ENCODE measurements around the gene TSPAN33. TPM values are rescaled to one million over a fixed set of nuclear protein-coding genes. Genes with fewer than 3 reads are reported as not detected.

TSPAN33 gene
- total RNA-seq, 1 experiment from 2014 or later, result 11.1 TPM

- no peak overlapping the region; the same call in 1 of the 2 replicates for H3K4me3 ChIP-seq (ENCODE audit: low read length)
- H3K27ac ChIP-seq (ENCODE audit: low read length), result no peak overlapping the region
- H3K9me2 ChIP-seq (replicated peaks; ENCODE audit: insufficient read depth, low read length), result no peaks in the 10 kb centered on the region
- H3K9me3 ChIP-seq (ENCODE audit: low read length), result no peaks in the 10 kb centered on the region
- H3K4me2 ChIP-seq (ENCODE audit: low read depth, low read length, poor library complexity, severe bottlenecking), result peak overlapping the region; percentile 93
- peaks cover 29% of the 10 kb centered on the region for H3K4me1 ChIP-seq (ENCODE audit: low read length)
- no peaks in the 10 kb centered on the region for H3K79me2 ChIP-seq (ENCODE audit: low read length)
- no peak overlapping the region for H2AFZ ChIP-seq (ENCODE audit: low read length)
- H3K36me3 ChIP-seq (ENCODE audit: insufficient read depth, low read length), result no peaks in the 10 kb centered on the region
- H4K20me1 ChIP-seq (ENCODE audit: insufficient read depth, low read depth, low read length), result 0 out of 2 replicates have a peak, but pooled peaks cover 8% of the 10 kb centered on the region
- DNase-seq, result peak; percentile 43
- H3K27me3 ChIP-seq (ENCODE audit: low read length), result no peaks in the 10 kb centered on the region
- H3K9ac ChIP-seq (ENCODE audit: low read length), result peak overlapping the region; percentile 73; the same call in 1 of the 2 replicates
Measured at GRCh38 chr7:129146237-129146979, 1.9 kb downstream of the TSPAN33 start.

GRCh38 chr7:129147731-129148130, 3.2 kb downstream of the TSPAN33 start:
- no peak overlapping the region for H3K9ac ChIP-seq (ENCODE audit: low read length)
- H3K4me1 ChIP-seq (ENCODE audit: low read length), result peaks cover 29% of the 10 kb centered on the region
- no peak for DNase-seq
- no peaks in the 10 kb centered on the region for H3K27me3 ChIP-seq (ENCODE audit: low read length)
- H3K9me2 ChIP-seq (replicated peaks; ENCODE audit: insufficient read depth, low read length), result no peaks in the 10 kb centered on the region
- H3K79me2 ChIP-seq (ENCODE audit: low read length), result no peaks in the 10 kb centered on the region
- H3K4me3 ChIP-seq (ENCODE audit: low read length), result no peak overlapping the region
- H3K4me2 ChIP-seq (ENCODE audit: low read depth, low read length, poor library complexity, severe bottlenecking), result no peak overlapping the region
- H4K20me1 ChIP-seq (ENCODE audit: insufficient read depth, low read depth, low read length), result 0 out of 2 replicates have a peak, but pooled peaks cover 8% of the 10 kb centered on the region
- H2AFZ ChIP-seq (ENCODE audit: low read length), result no peak overlapping the region
- H3K9me3 ChIP-seq (ENCODE audit: low read length), result no peaks in the 10 kb centered on the region
- H3K36me3 ChIP-seq (ENCODE audit: insufficient read depth, low read length), result no peaks in the 10 kb centered on the region
- no peak overlapping the region for H3K27ac ChIP-seq (ENCODE audit: low read length)

GRCh38 chr7:129149511-129149910, 5.0 kb downstream of the TSPAN33 start:
- H3K9ac ChIP-seq (ENCODE audit: low read length), result no peak overlapping the region
- no peak for DNase-seq
- no peak overlapping the region for H3K27ac ChIP-seq (ENCODE audit: low read length)
- H3K36me3 ChIP-seq (ENCODE audit: insufficient read depth, low read length), result no peaks in the 10 kb centered on the region
- no peaks in the 10 kb centered on the region for H3K9me2 ChIP-seq (replicated peaks; ENCODE audit: insufficient read depth, low read length)
- no peaks in the 10 kb centered on the region for H3K27me3 ChIP-seq (ENCODE audit: low read length)
- 0 out of 2 replicates have a peak, but pooled peaks cover 8% of the 10 kb centered on the region for H4K20me1 ChIP-seq (ENCODE audit: insufficient read depth, low read depth, low read length)
- H3K4me1 ChIP-seq (ENCODE audit: low read length), result peaks cover 20% of the 10 kb centered on the region
- H3K4me3 ChIP-seq (ENCODE audit: low read length), result no peak overlapping the region
- no peak overlapping the region for H2AFZ ChIP-seq (ENCODE audit: low read length)
- no peaks in the 10 kb centered on the region for H3K79me2 ChIP-seq (ENCODE audit: low read length)
- H3K4me2 ChIP-seq (ENCODE audit: low read depth, low read length, poor library complexity, severe bottlenecking), result no peak overlapping the region
- no peaks in the 10 kb centered on the region for H3K9me3 ChIP-seq (ENCODE audit: low read length)

GRCh38 chr7:129150199-129150996, 5.9 kb downstream of the TSPAN33 start:
- Histone ChIP-seq H3K27ac (ENCODE audit: low read length) (no peak overlapping the region), H4K20me1 (ENCODE audit: insufficient read depth, low read depth, low read length) (0 out of 2 replicates have a peak, but pooled peaks cover 8% of the 10 kb centered on the region), H3K9ac (ENCODE audit: low read length) (no peak overlapping the region), H3K79me2 (ENCODE audit: low read length) (no peaks in the 10 kb centered on the region), H3K4me2 (ENCODE audit: low read depth, low read length, poor library complexity, severe bottlenecking) (no peak overlapping the region), H3K4me3 (ENCODE audit: low read length) (no peak overlapping the region), H3K27me3 (ENCODE audit: low read length) (no peaks in the 10 kb centered on the region), H3K36me3 (ENCODE audit: insufficient read depth, low read length) (no peaks in the 10 kb centered on the region), H2AFZ (ENCODE audit: low read length) (no peak overlapping the region), H3K9me2 (replicated peaks; ENCODE audit: insufficient read depth, low read length) (no peaks in the 10 kb centered on the region), H3K4me1 (ENCODE audit: low read length) (peaks cover 14% of the 10 kb centered on the region), H3K9me3 (ENCODE audit: low read length) (no peaks in the 10 kb centered on the region)
- DNase-seq, result no peak

GRCh38 chr7:129157651-129158050, 13.1 kb downstream of the TSPAN33 start:
- no peak overlapping the region for H3K4me2 ChIP-seq (ENCODE audit: low read depth, low read length, poor library complexity, severe bottlenecking)
- H3K9me2 ChIP-seq (replicated peaks; ENCODE audit: insufficient read depth, low read length), result no peaks in the 10 kb centered on the region
- no peak overlapping the region for H3K9ac ChIP-seq (ENCODE audit: low read length)
- no peaks in the 10 kb centered on the region for H3K9me3 ChIP-seq (ENCODE audit: low read length)
- no peak for DNase-seq
- no peak overlapping the region for H3K4me3 ChIP-seq (ENCODE audit: low read length)
- no peaks in the 10 kb centered on the region for H3K79me2 ChIP-seq (ENCODE audit: low read length)
- no peaks in the 10 kb centered on the region for H3K36me3 ChIP-seq (ENCODE audit: insufficient read depth, low read length)
- H4K20me1 ChIP-seq (ENCODE audit: insufficient read depth, low read depth, low read length), result no peaks in the 10 kb centered on the region
- H3K27me3 ChIP-seq (ENCODE audit: low read length), result no peaks in the 10 kb centered on the region
- no peak overlapping the region for H3K27ac ChIP-seq (ENCODE audit: low read length)
- H2AFZ ChIP-seq (ENCODE audit: low read length), result no peak overlapping the region
- peaks cover 10% of the 10 kb centered on the region for H3K4me1 ChIP-seq (ENCODE audit: low read length)

- no peaks in the 10 kb centered on the region for H3K36me3 ChIP-seq (ENCODE audit: insufficient read depth, low read length)
- H4K20me1 ChIP-seq (ENCODE audit: insufficient read depth, low read depth, low read length), result no peaks in the 10 kb centered on the region
- no peak overlapping the region for H3K27ac ChIP-seq (ENCODE audit: low read length)
- H3K4me3 ChIP-seq (ENCODE audit: low read length), result no peak overlapping the region
- H3K9me2 ChIP-seq (replicated peaks; ENCODE audit: insufficient read depth, low read length), result no peaks in the 10 kb centered on the region
- no peak overlapping the region for H3K9ac ChIP-seq (ENCODE audit: low read length)
- no peak for DNase-seq
- H3K4me2 ChIP-seq (ENCODE audit: low read depth, low read length, poor library complexity, severe bottlenecking), result no peak overlapping the region
- H3K27me3 ChIP-seq (ENCODE audit: low read length), result no peaks in the 10 kb centered on the region
- H2AFZ ChIP-seq (ENCODE audit: low read length), result no peak overlapping the region
- no peaks in the 10 kb centered on the region for H3K79me2 ChIP-seq (ENCODE audit: low read length)
- peaks cover 10% of the 10 kb centered on the region for H3K4me1 ChIP-seq (ENCODE audit: low read length)
- no peaks in the 10 kb centered on the region for H3K9me3 ChIP-seq (ENCODE audit: low read length)
Measured at GRCh38 chr7:129159539-129159938, 15.0 kb downstream of the TSPAN33 start.

- Histone ChIP-seq H4K20me1 (ENCODE audit: insufficient read depth, low read depth, low read length) (no peaks in the 10 kb centered on the region), H3K36me3 (ENCODE audit: insufficient read depth, low read length) (no peaks in the 10 kb centered on the region), H3K79me2 (ENCODE audit: low read length) (no peaks in the 10 kb centered on the region), H3K27me3 (ENCODE audit: low read length) (no peaks in the 10 kb centered on the region), H3K4me2 (ENCODE audit: low read depth, low read length, poor library complexity, severe bottlenecking) (no peak overlapping the region), H3K4me3 (ENCODE audit: low read length) (no peak overlapping the region), H3K9me3 (ENCODE audit: low read length) (no peaks in the 10 kb centered on the region), H3K4me1 (ENCODE audit: low read length) (peaks cover 10% of the 10 kb centered on the region), H3K27ac (ENCODE audit: low read length) (no peak overlapping the region), H3K9me2 (replicated peaks; ENCODE audit: insufficient read depth, low read length) (no peaks in the 10 kb centered on the region), H3K9ac (ENCODE audit: low read length) (no peak overlapping the region), H2AFZ (ENCODE audit: low read length) (no peak overlapping the region)
- DNase-seq, result no peak
Measured at GRCh38 chr7:129160161-129160905, 15.8 kb downstream of the TSPAN33 start.

Measured in Karpas-422 (cell line).